ENCODE data around the gene RAD23B.

DNA sequence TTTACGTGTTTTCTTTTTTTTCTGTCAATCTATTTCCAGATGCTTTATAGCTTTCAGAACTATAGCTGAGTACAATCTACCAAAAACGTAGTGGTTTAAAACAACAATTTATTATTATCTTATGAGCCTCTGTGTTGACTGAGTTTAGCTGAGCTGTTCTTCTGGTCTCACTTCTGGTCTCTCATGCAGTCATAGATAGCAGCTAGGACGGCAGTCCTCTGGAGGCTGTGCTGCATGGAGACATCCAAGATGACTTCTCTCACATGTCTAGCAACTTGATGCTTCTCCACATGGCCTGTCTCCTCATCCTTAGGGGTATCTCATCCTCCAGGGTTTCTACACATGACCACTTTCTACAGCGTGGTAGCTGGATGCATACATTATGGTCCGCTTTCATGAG is 22.0 kb upstream of the RAD23B start:
- no peak for TF ChIP-seq GABPA (IDR thresholded peaks at IDR 0.05; ENCODE audit: low read depth)
- TF ChIP-seq, protein P1, sequence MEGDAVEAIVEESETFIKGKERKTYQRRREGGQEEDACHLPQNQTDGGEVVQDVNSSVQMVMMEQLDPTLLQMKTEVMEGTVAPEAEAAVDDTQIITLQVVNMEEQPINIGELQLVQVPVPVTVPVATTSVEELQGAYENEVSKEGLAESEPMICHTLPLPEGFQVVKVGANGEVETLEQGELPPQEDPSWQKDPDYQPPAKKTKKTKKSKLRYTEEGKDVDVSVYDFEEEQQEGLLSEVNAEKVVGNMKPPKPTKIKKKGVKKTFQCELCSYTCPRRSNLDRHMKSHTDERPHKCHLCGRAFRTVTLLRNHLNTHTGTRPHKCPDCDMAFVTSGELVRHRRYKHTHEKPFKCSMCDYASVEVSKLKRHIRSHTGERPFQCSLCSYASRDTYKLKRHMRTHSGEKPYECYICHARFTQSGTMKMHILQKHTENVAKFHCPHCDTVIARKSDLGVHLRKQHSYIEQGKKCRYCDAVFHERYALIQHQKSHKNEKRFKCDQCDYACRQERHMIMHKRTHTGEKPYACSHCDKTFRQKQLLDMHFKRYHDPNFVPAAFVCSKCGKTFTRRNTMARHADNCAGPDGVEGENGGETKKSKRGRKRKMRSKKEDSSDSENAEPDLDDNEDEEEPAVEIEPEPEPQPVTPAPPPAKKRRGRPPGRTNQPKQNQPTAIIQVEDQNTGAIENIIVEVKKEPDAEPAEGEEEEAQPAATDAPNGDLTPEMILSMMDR (IDR thresholded peaks at IDR 0.05; ENCODE audit: insufficient read depth, low read length), result no peak
- TF ChIP-seq, protein P2, sequence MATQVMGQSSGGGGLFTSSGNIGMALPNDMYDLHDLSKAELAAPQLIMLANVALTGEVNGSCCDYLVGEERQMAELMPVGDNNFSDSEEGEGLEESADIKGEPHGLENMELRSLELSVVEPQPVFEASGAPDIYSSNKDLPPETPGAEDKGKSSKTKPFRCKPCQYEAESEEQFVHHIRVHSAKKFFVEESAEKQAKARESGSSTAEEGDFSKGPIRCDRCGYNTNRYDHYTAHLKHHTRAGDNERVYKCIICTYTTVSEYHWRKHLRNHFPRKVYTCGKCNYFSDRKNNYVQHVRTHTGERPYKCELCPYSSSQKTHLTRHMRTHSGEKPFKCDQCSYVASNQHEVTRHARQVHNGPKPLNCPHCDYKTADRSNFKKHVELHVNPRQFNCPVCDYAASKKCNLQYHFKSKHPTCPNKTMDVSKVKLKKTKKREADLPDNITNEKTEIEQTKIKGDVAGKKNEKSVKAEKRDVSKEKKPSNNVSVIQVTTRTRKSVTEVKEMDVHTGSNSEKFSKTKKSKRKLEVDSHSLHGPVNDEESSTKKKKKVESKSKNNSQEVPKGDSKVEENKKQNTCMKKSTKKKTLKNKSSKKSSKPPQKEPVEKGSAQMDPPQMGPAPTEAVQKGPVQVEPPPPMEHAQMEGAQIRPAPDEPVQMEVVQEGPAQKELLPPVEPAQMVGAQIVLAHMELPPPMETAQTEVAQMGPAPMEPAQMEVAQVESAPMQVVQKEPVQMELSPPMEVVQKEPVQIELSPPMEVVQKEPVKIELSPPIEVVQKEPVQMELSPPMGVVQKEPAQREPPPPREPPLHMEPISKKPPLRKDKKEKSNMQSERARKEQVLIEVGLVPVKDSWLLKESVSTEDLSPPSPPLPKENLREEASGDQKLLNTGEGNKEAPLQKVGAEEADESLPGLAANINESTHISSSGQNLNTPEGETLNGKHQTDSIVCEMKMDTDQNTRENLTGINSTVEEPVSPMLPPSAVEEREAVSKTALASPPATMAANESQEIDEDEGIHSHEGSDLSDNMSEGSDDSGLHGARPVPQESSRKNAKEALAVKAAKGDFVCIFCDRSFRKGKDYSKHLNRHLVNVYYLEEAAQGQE (IDR thresholded peaks at IDR 0.05; ENCODE audit: insufficient replicate concordance, low read depth), result no peak

All from HL-60 (cell line).